ENCODE data around the gene MUTYH.

DNA sequence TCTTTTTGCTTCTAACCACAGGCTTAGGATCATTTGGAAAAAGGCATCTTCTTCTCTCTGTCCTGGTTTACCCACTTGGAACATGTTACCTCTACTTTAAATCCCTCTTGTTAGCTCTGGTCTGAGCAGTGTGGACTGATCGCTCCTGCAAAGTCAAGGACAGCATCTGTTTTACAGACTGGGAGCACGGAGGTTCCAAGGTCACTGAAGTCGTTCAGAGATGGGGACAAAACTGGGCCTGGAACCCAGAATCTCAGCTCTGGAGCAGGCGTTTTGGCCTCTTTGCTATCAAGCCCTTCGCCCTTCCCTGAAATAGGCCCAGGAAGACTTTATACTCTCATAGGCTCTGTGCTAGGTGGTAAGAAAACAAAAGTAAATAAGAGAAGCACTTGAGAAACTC is 11.3 kb upstream of the MUTYH start:
- TF ChIP-seq, protein P1, sequence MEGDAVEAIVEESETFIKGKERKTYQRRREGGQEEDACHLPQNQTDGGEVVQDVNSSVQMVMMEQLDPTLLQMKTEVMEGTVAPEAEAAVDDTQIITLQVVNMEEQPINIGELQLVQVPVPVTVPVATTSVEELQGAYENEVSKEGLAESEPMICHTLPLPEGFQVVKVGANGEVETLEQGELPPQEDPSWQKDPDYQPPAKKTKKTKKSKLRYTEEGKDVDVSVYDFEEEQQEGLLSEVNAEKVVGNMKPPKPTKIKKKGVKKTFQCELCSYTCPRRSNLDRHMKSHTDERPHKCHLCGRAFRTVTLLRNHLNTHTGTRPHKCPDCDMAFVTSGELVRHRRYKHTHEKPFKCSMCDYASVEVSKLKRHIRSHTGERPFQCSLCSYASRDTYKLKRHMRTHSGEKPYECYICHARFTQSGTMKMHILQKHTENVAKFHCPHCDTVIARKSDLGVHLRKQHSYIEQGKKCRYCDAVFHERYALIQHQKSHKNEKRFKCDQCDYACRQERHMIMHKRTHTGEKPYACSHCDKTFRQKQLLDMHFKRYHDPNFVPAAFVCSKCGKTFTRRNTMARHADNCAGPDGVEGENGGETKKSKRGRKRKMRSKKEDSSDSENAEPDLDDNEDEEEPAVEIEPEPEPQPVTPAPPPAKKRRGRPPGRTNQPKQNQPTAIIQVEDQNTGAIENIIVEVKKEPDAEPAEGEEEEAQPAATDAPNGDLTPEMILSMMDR (IDR thresholded peaks at IDR 0.05), result no peak
- no peak for TF ChIP-seq POLR2A (IDR thresholded peaks at IDR 0.05)

All from ovary (tissue), 3 donors.